Skin of body (tissue), 2 donors: ENCODE data around the gene ZNF277. TPM values are rescaled to one million over a fixed set of nuclear protein-coding genes. Genes with fewer than 3 reads are reported as not detected.

Source experiments
- DNase-seq: peaks from one replicate; lab custom pipeline; 2025; lab: John Stamatoyannopoulos, UW
- total RNA-seq: library from RNA; depleted of rRNA; stranded (reverse); fragments of >200 nt; gene quantifications from one replicate; pipeline ENCODE4 v1.2.3, GENCODE V29; 2014

The ZNF277 gene
- total RNA-seq, 1 donor from 2014 or later, result 31.7 TPM

DNA sequence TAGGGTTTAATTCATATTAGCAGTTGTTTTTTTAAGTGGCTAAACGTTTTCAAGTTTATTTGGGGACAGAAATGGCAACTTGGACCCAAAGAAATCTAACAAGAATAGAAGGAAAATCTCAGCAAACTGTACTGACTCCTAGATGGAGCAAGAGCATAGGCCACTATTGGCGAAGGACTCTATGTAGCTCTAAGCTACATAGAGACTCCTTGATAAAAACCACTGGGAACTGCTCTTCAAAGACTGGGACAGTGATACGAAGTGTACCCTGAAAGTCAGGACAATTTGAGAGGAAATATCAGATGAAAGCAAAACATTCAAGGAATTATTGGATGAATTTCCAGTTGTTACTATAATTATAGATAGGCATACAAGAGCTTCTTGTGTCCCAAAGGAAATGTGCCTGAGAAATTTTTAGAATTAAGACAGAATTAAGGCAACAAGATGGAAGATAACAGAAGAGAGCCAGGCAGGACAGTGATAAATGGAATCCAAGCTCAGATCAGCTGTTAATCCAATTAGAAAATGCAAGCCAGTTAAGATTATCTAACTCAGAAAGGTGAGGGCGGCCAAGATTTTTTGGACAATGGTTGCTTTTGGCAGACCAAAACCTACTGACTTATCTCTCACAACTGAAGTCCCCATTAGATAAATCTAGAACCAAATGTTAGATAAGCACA, 140.0 kb downstream of the ZNF277 start:
- no peak for DNase-seq

DNA sequence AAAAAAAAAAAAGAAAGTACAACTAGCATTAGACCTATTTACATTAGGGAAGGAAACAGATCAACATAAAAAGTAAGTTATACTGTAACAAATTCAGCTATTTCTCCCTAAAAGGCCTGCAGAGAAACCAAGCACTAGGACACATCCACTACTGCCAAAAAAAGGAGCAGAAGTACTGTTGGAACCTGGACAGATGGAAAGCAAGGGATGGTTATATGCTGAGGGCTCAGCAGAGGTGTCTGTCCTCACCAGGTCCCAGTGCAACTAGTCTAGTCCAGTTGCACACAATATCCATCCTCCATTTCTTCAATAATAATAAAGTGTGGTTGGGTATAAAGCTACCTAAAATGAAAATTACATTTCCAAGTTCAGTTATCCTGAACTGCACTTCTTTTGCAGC, 140.6 kb downstream of the ZNF277 start:
- DNase-seq, result no peak

GRCh38 chr7:112350585-112350984, 144.1 kb downstream of the ZNF277 start:
- no peak for DNase-seq

DNA sequence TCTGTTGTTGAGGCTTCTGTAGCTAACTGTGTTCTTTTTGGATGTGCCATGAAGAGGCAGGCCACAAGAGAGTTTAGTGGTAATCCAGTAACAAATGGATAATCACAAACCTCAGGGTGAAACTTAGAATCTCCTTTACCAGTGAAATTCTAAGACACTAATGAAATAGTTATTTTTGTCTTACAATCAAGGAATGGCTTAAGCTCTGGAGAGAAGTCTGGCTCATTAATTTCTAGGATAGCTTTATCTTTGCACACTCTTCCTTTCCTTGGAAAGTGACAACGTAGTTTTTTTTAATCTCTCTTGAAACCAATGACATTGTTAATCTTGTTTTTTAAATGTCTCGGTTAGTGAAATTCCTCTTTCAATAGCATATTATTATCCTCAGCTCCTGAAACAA, 150.1 kb downstream of the ZNF277 start:
- no peak for DNase-seq

DNA sequence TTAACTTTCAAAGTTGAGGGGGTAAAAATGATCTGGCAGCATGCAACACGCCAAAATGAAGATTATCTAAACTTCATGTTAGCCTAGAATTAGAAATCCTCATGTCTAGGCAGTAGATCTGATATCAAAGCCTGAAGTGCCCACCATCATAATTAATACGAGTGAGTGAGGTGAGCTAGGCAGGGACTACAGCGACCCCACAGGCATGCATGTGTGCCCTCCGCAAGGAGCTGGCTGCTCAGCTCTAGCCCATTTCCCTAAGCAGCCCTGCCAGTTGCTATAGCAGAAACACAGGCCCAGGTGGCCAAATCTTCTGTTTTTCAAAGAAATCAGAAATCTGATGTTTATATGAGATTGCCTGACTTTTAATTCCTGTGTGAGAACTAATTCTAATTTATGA, 150.6 kb downstream of the ZNF277 start:
- DNase-seq, result no peak

DNA sequence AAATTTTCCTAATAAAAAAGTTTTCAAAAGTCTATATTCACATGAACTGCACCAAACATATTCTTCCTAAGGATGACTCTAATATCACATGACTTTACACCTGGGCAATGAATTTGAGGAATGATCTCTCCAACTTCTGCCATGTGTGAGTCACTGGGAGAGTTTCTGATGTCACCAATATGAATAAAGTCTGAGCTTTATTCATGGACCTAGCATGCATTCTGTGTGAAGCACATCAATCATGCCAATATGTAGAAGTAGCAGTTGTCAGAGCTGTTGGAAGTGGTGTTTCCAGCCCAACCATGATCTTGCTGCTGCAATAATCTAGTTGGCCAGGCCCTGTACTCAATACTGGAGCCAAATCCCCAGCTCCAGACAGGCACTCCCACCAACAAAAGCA, 152.0 kb downstream of the ZNF277 start:
- DNase-seq, result no peak

GRCh38 chr7:112359086-112359485, 152.6 kb downstream of the ZNF277 start:
- DNase-seq, result no peak

- DNase-seq, result no peak
These were observed 154.2 kb downstream of the ZNF277 start for GRCh38 chr7:112360681-112361080.

GRCh38 chr7:112361154-112361553, 154.7 kb downstream of the ZNF277 start:
- no peak for DNase-seq

DNA sequence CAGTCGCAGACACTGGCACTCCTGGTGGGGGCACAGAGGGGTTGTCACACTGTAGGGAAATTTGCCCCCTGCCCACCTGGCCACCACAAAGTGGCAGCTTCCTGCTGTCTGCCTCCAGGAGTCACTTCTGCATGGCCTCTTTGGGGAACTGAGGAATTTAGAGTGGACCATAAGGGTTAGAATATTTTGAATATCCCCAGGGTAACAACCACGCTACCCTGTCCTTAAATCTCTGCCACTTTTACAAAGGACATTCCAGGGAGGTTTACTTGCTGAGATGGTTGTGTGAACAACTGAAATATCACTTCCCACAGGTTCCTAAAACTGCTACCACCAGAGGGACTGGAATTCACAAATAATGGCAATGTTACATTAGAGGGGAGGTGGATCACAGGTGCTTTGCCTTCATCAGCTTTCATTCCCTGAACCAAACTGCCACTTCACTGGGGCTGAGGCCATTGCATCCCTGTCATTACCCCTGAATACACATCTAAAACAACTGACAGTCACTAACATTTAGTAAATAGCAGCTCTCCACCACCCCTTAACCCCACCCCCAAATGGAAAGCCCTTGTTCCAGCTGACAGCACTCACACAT, 155.7 kb downstream of the ZNF277 start:
- no peak for DNase-seq

GRCh38 chr7:112362731-112363131, 156.2 kb downstream of the ZNF277 start:
- no peak for DNase-seq

DNA sequence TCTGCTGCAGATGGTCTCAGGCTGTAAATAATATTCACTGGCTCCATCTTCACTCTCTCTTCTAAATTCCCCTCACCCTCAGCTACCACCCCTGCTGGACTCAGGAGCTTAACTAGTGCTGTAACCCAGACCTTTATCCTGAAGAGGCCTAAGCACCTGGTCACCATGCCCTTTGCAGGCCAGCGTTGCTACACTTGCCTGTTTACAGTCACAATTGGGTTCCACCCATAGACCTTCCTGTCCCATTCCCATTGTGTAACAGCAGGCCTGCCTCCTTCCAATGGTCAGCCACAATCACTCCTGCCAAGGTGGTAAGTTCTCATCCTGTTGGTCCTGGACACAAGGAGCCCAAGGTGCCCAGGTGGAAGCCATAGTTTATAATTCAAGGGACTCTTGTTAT, 157.9 kb downstream of the ZNF277 start:
- no peak for DNase-seq

DNA sequence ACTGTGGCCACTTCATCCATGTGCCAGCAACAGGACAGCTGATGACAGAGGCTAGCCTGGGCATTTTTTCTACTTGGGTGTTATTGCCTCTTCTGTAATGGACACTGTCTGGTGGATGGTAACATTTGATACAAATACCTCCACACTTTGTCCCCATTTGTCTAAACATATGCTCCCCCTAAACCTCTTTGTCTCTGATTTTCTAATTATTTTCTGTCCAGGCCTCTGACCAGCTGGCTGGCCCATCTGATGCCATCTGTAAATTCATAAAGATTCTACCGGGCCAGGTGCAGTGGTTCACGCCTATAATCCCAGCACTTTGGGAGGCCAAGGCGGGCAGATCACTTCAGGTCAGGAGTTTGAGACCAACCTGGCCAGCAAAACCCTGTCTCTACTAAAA, 159.1 kb downstream of the ZNF277 start:
- DNase-seq, result no peak

DNA sequence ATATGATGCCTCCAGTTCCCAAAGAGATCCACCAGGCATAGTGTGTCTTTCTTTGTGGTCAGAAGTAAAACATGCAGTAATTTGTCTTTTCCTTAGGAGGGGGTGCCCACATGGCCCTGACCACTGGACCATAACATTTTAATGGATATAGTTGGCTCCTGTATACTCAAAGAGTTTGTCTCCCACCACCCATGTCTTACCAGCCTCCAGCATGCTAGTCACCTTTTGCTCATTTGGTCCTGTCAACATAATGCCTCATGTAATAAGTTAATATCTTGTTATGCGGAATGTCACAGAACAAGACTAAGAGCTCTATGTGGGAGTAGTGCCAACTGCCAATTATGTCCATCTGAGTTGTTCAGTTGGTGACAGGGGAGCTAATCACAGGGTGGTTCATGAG, 160.4 kb downstream of the ZNF277 start:
- no peak for DNase-seq

- no peak for DNase-seq
These were observed 163.9 kb downstream of the ZNF277 start for GRCh38 chr7:112370436-112370835.

DNA sequence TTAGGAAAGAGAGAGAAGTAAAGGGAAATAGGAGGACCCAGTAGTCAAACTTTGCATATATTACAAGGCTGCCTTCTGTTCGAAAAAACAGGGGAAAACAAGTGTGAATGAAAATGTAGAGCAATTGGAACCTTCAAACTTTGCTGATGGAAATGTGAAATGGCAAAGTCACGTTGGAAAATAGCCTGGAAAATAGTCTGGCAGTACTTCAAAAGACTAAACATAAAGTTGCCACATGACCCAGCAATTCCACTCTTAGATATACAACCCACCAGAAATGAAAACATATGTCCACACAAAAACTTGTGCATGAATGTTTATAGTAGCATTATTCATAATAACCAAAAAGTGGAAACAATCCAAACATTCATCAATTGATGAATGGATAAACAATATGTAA, 165.2 kb downstream of the ZNF277 start:
- DNase-seq, result peak; percentile 52

- no peak for DNase-seq
These were observed 165.6 kb downstream of the ZNF277 start for GRCh38 chr7:112372101-112372500.

GRCh38 chr7:112377593-112377992, 171.1 kb downstream of the ZNF277 start:
- no peak for DNase-seq

DNA sequence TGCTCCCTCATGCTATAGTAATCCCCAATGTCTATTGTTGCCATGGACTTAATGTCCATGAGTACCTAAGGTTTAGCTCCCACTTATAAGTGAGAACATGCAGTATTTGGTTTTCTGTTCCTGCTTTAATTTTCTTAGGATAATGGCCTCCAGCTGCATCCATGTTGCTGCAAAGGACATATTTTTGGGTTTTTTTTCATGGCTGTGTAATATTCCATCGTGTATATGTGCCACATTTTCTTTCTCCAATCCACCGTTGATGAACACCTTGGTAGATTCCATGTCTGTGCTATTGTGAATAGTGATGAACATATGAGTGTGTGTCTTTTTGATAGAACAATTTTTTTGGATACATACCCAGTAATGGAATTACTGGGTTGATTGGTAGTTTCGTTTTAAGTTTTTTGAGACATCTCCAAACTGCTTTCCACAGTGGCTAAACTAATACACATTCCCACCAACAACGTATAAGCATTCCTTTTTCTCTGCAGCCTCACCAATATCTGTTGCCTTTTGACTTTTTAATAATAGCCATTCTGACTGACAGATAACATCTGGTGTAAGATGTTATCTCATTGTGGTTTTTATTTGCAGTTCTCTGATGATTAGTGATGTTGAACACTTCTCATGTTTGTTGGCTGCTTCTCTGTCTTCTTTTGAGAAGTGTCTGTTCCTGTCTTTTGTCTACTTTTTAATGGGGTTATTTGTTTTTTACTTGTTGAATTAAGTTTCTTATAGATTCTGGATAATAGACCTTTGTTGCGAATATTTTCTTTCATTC, 175.0 kb downstream of the ZNF277 start:
- no peak for DNase-seq

GRCh38 chr7:112383671-112384417, 177.3 kb downstream of the ZNF277 start:
- DNase-seq, result no peak

DNA sequence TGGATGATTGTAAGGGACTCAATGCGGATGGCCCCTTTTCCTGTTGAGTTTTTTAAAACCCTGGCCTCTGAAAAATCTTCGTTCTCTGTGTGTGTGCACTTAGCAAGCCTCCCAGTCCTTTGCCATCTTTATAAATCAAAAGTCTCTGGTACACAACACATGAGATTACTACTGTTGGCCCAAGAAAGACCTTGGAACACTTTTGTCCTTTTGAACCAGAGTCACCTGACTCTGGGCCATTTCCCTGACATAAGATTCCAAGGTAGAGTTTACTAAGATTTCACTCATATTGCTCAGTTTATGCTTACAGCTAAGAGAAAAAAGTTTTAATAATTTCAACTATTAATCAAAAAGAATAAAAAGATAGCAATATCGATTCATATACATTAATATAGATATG, 179.0 kb downstream of the ZNF277 start:
- DNase-seq, result no peak

GRCh38 chr7:112386619-112387018, 180.1 kb downstream of the ZNF277 start:
- no peak for DNase-seq
